ENCODE data around the gene MSMO1. TPM values are rescaled to one million over a fixed set of nuclear protein-coding genes. Genes with fewer than 3 reads are reported as not detected.
"Not testable (repeated sequence)": the region's sequence is repeated elsewhere in the genome, so short reads cannot be mapped to it uniquely, and the experiment has no call there.

MSMO1 gene
- total RNA-seq = 10 to 100 TPM; 13.2 to 45.2 (median 19.3) TPM

DNA sequence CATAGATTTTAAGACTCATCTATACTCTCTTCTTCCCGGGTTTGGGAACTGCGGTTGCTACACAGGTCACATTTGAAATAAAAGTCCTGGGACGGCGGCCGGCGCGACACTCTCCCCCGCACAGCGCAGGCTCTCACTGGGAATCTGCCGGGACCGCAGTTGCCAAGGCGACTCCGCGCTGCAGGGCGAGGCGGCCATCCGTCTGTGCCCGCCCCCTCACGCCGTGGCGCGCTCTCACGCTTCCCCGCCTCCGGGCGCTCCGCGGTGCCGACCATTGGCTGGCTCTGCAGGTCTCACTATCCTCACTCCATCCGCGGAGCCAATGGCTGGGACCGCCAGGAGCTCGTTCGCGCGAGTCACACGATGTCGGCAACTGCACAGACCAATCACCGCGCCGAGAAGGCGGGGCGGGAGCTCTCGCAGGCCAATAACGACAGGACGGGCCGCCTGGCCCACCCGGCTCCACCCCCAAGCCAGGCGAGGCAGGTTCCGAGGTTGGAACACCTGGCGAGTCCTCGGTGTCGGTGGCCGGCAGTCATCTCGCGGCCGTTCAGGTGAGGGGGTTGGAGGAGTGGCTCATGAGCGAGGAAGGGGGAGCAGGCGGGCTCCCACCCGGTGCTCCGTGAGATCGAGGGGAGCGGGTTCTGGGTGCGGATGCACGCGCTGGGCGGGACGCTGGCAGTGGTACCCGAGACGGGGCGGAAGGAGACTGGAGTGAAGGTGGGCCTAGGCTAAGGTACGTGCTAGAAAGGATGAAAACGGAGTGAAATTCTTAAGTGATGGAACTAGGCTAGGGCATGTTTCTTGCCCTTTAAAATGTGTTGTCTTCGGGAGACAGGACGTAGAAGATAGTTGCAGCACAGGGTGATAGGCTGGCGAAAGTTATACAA, at the start of gene MSMO1:
Gene MSMO1, plus strand, starts transcription at position 459 of the 890 bp plus-strand sequence. CDS start 5,702 bp downstream, outside the sequence.
- no peak for TF ChIP-seq CTCF (IDR thresholded peaks at IDR 0.05)
- peak; percentile 99 for ATAC-seq (ENCODE audit: low FRiP score)
- DNase-seq (ENCODE audit: low spot score) = peak; percentile 90

DNA sequence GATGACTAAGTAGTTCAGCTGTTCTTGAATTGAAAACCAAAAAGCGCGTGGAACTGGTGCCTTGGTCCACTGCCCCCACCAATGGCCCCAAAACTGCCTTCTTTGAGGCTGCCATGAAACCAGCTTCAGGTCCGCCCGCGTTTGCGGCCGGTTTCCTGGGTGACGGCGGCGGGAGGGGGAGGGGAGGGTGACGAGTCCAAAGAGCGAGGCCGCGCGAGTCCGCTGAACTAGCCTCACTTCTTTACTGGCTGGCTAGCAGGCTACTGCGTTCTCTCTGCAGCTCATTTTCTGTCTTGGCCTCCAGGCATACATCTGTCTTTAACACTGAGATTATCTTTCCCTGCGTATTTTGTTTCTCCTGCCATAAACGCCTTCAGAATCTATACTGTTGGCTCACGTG, 47.9 kb upstream of the MSMO1 start:
- ATAC-seq (ENCODE audit: low FRiP score); DNase-seq (ENCODE audit: low spot score): not testable (repeated sequence)

- not testable (repeated sequence) for DNase-seq (ENCODE audit: low spot score); ATAC-seq (ENCODE audit: low FRiP score)
Measured at GRCh38 chr4:165284697-165285096, 42.8 kb upstream of the MSMO1 start.

DNA sequence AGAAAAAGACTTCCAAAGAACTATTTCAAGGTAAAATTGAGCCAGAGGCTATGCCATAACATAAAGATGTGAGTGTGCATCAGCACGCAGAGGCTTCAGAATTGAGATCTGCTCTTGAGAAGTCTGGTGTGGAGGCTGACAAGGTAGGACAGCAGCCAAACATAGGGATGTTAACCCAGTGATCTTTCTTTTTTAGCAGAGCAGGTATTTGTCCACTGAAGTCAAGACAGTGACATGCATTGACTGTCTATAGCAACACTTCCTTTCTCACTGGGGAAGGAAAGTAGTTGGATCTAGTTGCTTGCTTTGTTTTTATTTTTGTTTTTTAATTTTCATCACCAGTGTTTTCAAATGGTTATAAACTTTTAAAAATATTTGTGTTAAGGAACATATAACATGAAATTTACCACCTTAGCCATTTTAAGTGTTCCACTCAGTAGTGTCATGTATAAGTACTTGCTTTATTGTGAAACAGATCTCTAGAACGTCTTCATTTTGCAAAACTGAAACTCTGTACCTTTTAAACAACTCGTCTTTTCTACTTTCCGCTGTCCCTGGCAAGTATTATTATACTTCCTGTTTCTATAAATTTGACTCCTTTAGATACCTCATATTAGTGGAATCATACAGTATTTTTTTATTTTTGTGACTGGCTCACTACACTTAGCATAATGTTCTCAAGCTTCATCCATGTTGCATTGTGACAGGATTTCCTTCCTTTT, 40.7 kb upstream of the MSMO1 start:
- ATAC-seq (ENCODE audit: low FRiP score); DNase-seq (ENCODE audit: low spot score): not testable (repeated sequence)

- ATAC-seq (ENCODE audit: low FRiP score) (no peak), DNase-seq (ENCODE audit: low spot score) (no peak)
- no peak for TF ChIP-seq CTCF (IDR thresholded peaks at IDR 0.05)
Measured at GRCh38 chr4:165288226-165288625, 39.2 kb upstream of the MSMO1 start.

- TF ChIP-seq CTCF (IDR thresholded peaks at IDR 0.05) = no peak
- ATAC-seq (ENCODE audit: low FRiP score) (peak; percentile 80), DNase-seq (ENCODE audit: low spot score) (no peak)
Measured at GRCh38 chr4:165288639-165289422, 38.6 kb upstream of the MSMO1 start.

- TF ChIP-seq CTCF (IDR thresholded peaks at IDR 0.05) = no peak
- DNase-seq (ENCODE audit: low spot score) (no peak), ATAC-seq (ENCODE audit: low FRiP score) (no peak)
Measured at GRCh38 chr4:165289423-165289785, 38.1 kb upstream of the MSMO1 start.

DNA sequence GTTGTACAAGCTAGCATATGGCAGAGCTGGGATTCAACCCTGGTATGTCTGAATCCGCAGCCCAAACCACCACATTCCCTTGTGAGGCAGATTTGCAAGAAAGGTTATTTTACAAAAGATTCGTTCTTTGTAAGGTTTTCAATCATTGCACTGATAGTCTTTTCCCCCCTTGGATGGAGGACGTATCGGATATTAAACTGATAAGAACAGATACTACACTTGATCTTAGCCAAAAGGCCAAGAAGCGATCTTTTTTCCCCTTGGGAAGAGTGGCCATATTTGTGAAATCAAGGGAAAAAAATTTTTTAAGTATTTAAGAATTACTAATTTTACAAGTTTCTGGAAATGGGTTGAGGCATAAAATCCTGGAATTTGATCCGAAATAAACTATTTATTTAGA, 34.4 kb upstream of the MSMO1 start:
- TF ChIP-seq CTCF (IDR thresholded peaks at IDR 0.05) = no peak
- DNase-seq (ENCODE audit: low spot score) = no peak
- no peak for ATAC-seq (ENCODE audit: low FRiP score)

Data from omental fat pad (tissue), 4 donors.